Dermis microvascular lymphatic vessel endothelial cell (primary cell): ENCODE measurements around the gene RAB30. TPM values are rescaled to one million over a fixed set of nuclear protein-coding genes. Genes with fewer than 3 reads are reported as not detected.

Experiments used
- DNase-seq, 2 donors: peaks; one replicate each; pipeline versions ENCODE4 v3.0.0 to v3.0.0-alpha.2; 2010; ENCODE audit warnings: low read depth in 2 of 2
- total RNA-seq: library from RNA; depleted of rRNA; stranded (reverse); fragments of >200 nt; gene quantifications from 2 replicates; pipeline ENCODE4 v1.2.1, GENCODE V29; 2014

Gene RAB30
- total RNA-seq, 1 donor from 2014 or later = 8.1 TPM

DNA sequence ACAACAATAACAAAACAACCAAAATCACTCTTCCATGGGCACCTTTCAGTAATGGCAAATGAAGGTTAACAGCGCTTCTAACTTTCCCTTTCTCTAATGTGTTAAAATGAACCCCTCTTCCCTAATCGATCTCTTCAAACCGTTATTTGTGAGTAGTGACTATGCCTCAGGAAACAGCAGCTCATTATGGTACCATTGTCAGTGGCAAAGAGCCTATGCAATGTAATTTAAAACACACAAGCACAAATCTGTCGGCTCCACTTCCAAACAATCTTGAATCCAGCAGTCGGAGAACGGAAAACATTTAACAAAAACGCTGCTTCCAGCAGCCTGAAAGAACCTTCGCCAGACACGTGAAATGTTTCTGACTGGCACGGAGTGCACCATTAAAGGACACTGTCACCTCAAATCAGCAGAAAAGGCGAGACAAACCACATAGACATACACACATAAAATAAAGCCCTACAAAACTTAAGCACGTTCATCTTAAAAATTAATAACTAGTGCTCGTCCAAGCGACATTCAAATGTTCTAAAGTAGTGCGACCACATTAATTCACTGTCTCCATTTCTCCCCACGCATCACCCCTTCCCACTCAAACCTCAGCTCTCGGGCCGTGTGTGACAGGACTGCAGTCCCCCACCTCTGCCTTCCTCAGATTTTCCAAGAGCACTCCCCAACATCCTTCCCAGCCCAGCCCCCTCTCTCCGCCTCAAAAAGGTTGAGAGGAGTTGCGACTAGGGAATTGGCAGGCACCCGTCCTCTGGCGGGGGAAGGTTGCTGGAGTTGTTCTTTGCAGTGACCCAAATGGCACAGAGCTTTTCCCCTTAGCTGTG lies 748 bp downstream of the RAB30 start:
- DNase-seq = peak in 1 of 2 donors; percentile 35

DNA sequence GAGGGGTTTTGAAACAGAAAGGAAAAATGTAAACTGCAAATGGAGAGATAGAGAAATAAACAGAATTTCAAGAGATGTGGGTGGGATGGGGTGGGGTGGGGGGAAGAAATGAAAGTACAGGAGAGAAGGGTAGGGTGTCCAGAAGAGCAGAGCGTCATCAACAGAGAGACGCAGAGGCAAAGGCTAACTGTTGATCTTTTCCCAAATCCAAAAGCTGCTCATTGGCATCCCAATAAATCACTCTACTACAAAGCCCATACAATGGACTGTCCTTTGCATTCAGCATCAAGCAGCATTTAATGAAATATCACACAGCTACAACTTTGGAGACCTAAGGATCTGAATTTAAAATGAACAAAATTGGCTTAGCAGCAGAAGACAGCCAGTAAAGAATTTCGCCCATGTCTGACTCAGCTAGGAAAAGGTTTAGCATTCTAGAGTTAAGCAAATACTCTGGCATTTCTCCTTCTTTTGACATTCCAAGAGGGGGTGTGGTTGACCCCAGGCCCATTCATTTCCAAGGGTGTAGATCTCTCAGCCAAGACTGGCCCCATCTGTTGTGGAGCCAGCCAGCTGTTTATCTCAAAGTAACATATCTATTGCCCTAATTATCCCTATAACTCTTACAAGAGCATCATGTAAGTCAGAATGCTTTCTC lies 1.5 kb downstream of the RAB30 start:
- peak in 1 of 2 donors; percentile 39 for DNase-seq

DNA sequence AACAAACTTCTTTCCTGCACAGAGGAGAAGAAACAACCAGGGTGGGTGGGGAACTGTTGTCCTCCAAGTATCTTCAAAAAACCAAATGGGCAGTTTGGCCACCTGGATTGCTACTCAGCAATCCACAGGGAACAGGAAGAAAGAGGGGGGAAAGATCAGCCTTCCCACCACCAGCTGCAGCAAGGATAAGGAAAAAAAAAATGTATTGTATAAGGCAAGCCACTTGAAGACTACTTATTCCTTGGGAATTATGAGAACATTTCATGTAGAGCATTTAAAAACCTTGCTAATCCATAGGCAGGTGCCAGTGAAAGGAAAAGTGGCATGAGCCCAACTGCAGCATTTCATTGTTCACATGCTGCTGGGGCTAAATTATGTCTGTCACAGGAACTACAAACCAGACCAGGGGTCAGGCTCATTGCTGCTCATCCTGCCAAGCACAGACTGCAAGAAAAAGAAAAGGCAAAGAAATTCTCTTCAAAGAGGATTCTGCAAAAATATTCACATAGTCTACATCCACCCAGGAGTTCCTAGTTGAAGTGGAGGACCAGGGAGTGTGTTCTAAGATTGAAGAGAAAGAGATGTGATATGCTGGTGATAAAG lies 2.2 kb downstream of the RAB30 start:
- peak in 1 of 2 donors; percentile 53 for DNase-seq

DNA sequence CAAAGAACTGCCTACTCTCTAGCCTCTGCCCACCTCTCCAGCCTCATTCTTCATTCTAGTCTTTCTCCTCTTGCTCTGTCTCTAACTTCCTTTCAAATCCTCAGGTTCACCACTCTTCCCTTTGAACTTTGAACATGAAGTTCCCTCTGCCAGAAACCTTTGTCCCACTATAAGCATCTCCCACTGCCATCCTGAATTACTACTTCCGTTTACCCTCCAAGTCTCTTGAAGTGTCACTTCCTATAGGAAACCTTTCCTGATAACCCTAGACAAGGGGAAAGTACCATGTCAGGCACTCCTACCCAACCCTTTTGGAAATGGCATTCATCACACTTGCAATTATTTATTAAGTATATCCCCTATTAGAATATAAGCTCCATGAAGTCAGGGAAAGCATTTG lies 3.1 kb downstream of the RAB30 start:
- no peak for DNase-seq

DNA sequence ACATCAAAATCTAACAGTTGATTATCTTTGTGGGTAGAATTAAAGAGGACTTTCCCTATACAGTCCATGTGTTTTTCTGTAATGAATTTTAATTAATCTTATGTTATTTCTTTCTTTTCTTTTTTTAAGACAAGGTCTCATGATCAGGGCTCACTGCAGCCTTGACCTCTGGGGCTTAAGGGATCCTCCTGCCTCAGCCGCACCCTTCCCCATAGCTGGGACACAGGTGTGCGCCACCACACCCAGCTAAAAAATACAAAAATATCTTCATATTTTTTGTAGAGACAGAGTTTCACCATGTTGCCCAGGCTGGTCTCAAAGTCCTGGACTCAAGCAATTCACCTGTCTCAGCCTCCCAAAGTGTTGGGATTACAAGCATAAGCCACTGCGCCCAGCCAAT lies 7.7 kb downstream of the RAB30 start:
- no peak for DNase-seq

DNA sequence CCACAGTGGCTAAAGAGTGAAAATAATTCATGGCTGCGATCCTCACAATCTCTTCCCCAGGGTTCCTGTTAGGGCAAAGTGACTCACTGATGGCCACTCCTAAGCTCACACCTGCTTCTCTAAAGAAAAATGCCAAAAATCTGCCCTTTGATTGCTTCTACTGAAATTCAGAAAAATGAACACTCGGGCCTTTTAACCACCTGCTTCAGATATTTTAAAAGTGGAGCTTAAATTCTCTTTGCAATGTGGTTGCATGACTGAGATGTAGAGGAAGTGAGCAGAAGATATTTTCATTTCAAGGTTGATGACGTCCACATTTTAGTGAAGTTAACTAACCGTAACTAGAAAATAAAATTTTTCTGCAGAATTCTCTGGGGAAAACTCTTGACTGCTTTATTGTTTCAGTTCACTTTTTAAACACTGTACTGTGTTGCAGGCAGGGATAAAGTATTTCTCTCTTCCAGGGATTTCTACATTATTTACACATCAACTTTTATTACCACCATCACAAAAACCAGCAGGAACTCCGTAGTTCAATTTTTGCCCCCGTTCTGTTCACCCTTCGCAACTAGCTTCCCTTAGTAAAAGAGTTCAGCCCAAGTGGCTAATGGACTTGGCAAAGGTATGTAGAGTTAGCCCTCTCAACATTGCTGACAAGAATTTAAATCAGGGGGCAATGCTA lies 8.5 kb downstream of the RAB30 start:
- peak in 1 of 2 donors; percentile 41 for DNase-seq

- DNase-seq = no peak
Measured at GRCh38 chr11:83061883-83062282, 9.8 kb downstream of the RAB30 start.

DNA sequence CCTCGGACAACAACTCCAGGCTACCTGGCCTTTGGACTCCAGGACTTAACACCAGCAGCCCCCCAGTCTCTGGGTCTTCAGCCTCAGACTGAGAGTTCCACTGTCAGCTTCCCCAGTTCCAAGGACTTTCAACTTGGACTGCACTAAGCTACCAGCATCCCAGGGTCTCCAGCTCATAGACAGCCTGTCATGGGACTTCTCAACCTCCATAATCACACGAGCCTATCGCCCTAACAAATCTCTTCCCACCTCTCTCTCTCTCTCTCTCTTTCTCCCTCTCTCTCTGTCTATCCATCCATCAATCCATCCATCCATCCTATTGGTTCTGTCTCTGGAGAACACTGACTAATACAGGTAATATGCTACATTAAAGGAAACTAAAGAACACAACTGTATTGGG lies 10.7 kb downstream of the RAB30 start:
- no peak for DNase-seq

DNA sequence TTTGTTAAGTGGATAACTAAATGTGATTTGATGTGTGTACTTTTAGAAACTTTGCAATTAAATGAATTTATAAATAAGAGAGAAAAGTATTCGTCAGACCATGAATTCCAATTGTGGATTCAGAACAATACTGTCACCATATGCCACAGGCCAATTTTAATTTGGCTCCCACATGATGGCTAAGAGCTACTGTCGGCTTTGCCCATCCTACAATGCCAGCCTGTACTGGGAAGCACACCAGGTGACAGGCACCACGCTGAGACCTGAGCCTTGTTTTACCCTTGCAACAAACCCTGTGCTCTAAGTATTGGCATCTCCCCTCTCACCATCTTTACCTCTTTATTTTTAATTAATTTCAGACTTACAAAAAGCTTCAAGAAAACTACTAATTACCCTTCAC lies 14.0 kb downstream of the RAB30 start:
- no peak for DNase-seq

DNA sequence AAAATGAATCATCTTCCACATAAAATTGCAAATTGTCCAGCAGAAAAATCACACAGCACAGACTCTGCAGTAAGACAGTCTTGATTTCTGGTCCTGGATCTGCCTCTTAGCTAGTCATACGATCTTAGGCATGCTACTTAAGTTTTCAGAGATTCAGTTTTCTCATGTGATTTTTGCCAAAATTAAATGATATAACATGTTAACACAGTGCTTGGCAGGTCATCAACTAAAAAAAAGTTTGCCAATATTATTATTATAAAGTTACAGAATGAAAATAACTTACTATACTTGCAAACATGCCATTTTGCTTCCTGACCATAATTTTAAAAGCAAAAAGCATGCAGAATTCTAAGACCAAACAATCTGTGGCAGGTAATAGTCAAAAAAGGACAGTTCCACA lies 15.1 kb downstream of the RAB30 start:
- no peak for DNase-seq

GRCh38 chr11:83056204-83056603 lies 15.5 kb downstream of the RAB30 start:
- peak; percentile 33 to 73 for DNase-seq

GRCh38 chr11:83054904-83055380 lies 16.8 kb downstream of the RAB30 start:
- no peak for DNase-seq

- peak in 1 of 2 donors; percentile 31 for DNase-seq
Measured at GRCh38 chr11:83054001-83054400, 17.7 kb downstream of the RAB30 start.

DNA sequence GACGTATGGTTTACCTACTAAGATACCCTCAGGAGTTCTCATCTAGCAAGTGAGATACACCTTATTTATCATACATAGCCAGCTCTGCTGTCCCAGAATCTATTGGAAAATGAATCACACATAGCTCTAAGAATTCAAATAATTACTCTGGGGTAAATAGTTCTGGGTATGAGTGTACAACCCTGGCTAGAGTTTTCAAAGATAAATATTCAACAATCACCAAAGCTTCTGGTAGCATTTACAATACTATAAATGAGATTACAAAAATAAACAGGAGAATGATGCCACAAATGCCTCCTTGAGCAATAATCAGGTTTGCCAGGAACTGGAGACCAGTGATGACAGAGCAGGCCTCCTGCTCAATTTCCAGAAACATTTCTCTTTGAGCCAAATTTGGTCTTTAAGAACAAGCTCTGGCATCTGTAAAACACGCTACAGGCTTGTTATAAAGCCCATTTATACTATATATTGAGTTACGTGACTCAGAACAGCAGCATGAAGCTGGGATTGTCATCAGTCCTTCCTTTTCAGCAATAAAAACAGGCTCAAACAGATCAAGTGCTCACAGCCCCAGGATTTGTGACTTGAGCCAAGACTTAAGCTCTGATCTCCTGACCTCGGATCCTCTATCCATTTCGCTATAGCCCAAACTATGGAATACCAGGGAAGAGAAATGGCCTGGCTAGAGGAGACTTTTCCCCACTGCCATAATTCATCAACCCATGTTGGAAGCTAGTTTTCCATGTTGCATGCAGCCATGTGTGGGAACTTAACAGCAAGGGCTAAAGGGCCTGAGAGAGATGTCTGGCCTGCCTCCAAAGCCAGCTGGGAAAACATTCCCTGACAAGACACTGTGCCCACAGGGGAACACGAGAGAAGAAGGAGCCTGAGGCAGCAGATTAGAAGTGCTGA lies 19.7 kb downstream of the RAB30 start:
- DNase-seq = peak; percentile 75 to 92

GRCh38 chr11:83047515-83048225 lies 24.0 kb downstream of the RAB30 start:
- peak in 1 of 2 donors; percentile 60 for DNase-seq

- DNase-seq = peak in 1 of 2 donors; percentile 77
Measured at GRCh38 chr11:83046621-83047172, 25.0 kb downstream of the RAB30 start.

DNA sequence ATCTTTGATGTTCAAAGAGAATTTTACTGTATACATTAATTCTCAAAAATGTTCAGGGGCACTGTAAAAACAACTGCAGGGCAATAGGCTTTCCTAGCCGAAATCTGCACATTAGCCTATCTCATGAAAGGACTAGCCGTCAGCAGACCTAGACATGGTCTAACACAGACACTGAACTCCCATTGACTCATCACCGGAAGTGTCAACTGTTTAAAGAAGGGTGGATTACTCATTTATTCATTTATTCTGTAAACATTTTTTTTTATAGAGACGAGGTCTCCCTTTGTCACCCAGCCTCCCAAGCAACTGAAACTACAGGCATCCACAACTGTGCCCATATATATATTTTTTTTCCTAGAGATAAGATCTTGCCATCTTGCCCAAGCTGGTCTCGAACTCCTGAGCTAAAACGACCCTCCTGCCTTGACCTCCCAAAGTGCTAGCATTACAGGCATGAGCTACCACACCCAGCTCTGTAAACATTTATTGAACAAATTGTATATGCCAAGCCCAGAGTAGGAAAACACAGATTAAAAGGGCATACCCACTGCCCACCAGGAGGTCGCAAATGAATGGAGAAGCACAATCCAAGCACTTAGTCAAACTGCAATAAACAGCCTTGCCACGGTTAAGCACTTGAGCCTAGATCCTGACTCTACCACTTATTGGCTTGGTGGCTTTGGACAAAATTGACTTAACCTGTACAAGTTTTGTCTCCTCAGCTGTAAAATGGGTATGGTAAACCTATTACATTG lies 26.6 kb downstream of the RAB30 start:
- DNase-seq = peak; percentile 54 to 82

DNA sequence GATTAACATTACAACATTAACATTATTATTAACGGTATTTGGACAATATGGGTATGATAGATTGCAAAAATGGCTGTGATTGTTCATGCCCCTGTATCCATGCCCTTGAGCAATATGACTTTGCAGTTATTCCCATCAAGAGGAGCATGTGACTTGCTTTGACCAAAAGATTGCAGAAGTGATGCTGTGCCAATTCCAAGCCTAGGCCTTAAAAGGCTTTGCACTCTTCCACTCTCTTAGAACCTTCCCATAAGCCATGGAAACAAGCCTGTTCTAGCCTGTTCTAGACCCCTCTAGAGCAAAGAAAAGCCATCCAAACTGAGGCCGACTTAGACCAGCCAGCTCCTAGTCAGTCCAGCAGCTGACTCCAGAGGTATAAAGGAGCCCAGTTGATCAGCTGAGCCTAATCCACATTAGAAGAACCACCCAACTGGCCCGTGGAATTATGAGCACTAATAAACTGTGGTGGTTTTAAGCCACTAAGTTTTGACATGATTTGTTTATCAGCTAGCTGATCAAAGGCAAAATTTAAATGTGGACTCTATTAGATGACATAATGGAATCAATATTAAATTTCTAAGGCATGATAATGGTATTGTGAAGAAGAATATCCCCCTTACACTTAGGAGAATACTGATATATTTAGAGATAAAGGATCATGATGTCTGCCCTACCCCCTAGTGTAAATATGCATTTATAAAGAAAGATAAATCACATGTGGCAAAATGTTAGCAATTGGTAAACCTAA lies 28.6 kb downstream of the RAB30 start:
- DNase-seq = no peak
